ENCODE data around the gene HOXB3.

Gene HOXB3

GRCh38 chr17:48589831-48590606 is at the start of gene HOXB3:
Gene HOXB3, minus strand, starts transcription at chr17:48590241. Its CDS starts 37,767 bp downstream, at chr17:48552474.
- no peak for DNase-seq

GRCh38 chr17:48639136-48639535 is 49.1 kb upstream of the HOXB3 start:
- DNase-seq, result no peak

- no peak for DNase-seq
Measured at GRCh38 chr17:48637323-48638260, 47.6 kb upstream of the HOXB3 start.

GRCh38 chr17:48636177-48637018 is 46.4 kb upstream of the HOXB3 start:
- peak; percentile 23 for DNase-seq

- no peak for DNase-seq
Measured at GRCh38 chr17:48634493-48635208, 44.6 kb upstream of the HOXB3 start.

- DNase-seq, result no peak
Measured at GRCh38 chr17:48633266-48633677, 43.2 kb upstream of the HOXB3 start.

GRCh38 chr17:48632579-48633265 is 42.7 kb upstream of the HOXB3 start:
- DNase-seq, result no peak

GRCh38 chr17:48631693-48632578 is 41.9 kb upstream of the HOXB3 start:
- no peak for DNase-seq

GRCh38 chr17:48630925-48631692 is 41.1 kb upstream of the HOXB3 start:
- DNase-seq, result no peak

GRCh38 chr17:48630009-48630924 is 40.2 kb upstream of the HOXB3 start:
- no peak for DNase-seq

- DNase-seq, result no peak
Measured at GRCh38 chr17:48629411-48629759, 39.3 kb upstream of the HOXB3 start.

GRCh38 chr17:48628649-48629410 is 38.8 kb upstream of the HOXB3 start:
- no peak for DNase-seq

- DNase-seq, result no peak
Measured at GRCh38 chr17:48627623-48628521, 37.8 kb upstream of the HOXB3 start.

- DNase-seq, result no peak
Measured at GRCh38 chr17:48627118-48627597, 37.1 kb upstream of the HOXB3 start.

GRCh38 chr17:48626245-48627117 is 36.4 kb upstream of the HOXB3 start, which contains the start of gene HOXB9:
Gene HOXB9, minus strand, starts transcription at chr17:48626358. Its CDS starts 89 bp downstream, at chr17:48626269.
- no peak for DNase-seq

Measured in GDM1 (cell line).